ENCODE data around the gene COPZ2.
"Not testable (repeated sequence)": the region's sequence is repeated elsewhere in the genome, so short reads cannot be mapped to it uniquely, and the experiment has no call there.

The COPZ2 gene

DNA sequence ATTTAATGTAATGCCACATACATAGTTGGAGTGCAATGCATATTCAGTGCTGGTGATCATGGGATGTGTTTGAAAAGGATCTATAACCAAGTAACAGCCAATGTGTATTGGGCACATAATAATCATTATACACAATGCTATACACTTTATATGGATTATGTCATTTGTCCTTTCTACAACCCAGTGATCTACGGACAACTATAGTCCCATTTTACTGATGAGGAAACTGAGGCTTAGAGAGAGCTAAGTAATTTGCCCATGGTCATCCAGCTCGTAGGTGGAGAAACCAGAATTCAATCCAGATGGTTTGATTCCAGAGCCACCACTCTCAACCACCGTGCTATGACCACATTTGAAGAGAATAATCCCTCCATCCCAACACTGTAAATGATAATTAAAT is 27.4 kb downstream of the COPZ2 start:
- no peak for DNase-seq (ENCODE audit: low read depth in 3 of 3, low spot score in 1 of 3)

DNA sequence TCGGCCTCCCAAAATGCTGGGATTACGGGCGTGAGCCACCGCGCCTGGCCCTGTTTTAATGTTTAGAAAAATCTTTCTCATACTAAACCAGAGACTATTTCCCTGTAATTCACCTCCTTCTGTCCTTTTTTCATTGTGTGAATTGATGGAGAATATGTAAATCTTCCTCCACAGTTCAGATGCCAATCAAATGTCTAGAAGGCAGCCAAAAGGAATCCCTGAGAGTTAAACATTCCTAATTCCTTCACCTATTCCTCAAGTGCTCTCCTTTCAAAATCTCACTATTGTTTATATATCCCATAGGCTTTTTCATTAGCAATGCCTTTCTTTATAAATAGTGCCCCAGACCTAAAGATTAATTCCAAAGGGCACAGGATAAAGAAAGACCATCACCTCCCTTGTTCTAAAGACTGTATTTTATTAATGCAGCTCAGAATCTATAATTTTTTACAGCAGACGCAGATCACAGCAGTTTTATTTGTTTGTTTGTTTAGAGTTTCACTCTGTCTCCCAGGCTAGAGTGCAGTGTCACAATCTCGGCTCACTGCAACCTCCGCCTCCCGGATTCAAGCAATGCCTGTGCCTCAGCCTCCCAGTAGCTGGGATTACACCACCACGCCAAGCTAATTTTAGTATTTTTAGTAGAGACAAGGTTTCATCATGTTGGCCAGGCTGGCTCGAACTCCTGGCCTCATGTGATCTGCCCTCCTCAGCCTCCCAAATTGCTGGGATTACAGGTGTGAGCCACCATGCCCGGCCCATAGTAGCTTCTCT is 30.5 kb downstream of the COPZ2 start:
- DNase-seq (ENCODE audit: low read depth in 3 of 3, low spot score in 1 of 3), result no peak

GRCh38 chr17:48004983-48005382 is 32.6 kb downstream of the COPZ2 start:
- DNase-seq (ENCODE audit: low read depth in 3 of 3, low spot score in 1 of 3), result no peak

GRCh38 chr17:48003417-48004151 is 34.0 kb downstream of the COPZ2 start:
- no peak for DNase-seq (ENCODE audit: low read depth in 3 of 3, low spot score in 1 of 3)

- DNase-seq (ENCODE audit: low read depth in 3 of 3, low spot score in 1 of 3), result no peak
These were observed 34.6 kb downstream of the COPZ2 start for GRCh38 chr17:48002916-48003416.

DNA sequence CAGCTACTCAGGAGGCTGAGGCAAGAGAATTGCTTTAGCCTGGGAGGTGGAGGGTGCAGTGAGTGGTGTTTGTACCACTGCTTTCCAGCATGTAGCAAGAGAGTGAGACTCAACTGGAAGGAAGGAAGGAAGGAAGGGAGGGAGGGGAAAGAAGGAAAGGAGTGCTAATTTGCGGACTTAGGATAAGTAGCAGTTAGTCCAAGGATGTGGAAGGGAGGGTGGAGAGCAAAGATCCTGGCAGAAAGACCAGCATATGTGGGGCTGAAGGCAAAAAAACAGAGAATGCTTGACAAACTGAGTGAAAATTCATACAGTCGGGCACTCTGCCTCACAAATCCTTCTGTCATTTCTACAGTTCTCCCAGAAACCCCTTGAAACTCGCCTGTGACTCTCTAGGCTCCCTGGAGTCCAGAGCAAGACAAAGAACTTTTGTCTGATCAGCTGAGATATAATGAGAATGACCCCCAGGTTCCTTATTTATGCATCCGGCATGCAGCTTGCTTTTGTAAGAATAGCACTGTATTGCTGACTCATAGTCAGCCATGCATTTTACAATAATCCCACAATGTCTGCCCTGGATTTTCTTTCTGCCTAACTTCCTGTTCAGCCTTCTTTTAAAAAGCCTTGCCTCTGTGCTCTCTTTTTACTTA is 35.2 kb downstream of the COPZ2 start:
- DNase-seq (ENCODE audit: low read depth in 3 of 3, low spot score in 1 of 3), result no peak

- not testable (repeated sequence) for DNase-seq (ENCODE audit: low read depth in 3 of 3, low spot score in 1 of 3)
These were observed 35.9 kb downstream of the COPZ2 start for GRCh38 chr17:48001657-48002056.

GRCh38 chr17:48001197-48001596 is 36.4 kb downstream of the COPZ2 start:
- no peak for DNase-seq (ENCODE audit: low read depth in 3 of 3, low spot score in 1 of 3)

DNA sequence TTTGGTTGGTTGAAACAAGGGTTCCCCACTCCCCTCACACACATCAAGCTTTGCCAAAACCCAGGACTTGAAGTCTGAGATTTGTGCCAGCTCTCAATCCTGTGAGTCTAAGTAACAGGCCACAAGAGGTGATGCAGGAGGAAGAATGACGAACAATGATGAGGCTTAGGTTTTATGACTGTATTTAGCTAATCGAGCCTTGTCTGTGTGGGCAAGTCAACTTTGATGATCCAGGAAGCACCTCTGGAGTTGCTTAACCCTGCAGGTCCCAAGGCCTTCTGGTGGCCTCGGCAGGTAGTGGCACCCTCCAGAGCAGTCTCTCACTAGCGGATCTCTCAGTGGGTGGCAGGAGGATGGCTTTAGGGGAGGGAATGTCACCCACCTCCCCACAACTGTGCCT is 38.0 kb downstream of the COPZ2 start:
- no peak for DNase-seq (ENCODE audit: low read depth in 3 of 3, low spot score in 1 of 3)

DNA sequence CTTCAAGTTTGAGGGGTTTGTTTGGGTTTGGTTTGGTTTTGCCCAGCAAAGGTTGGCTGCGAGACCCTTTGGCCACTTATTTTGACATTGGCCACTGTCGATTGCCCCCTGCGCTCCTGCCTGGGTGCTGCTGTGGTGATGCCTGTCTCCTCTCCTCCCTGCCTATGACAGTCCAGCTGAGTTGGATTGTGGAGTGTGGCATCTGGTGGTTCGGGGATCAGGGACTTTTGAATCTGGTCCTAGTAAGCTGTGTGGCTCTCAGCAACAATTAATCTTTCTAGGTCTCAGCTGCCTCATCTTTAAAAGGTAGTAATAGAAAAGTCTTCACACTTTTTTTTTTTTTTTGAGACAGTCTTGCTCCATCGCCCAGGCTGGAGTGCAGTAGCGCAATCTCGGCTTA is 39.6 kb downstream of the COPZ2 start:
- DNase-seq (ENCODE audit: low read depth in 3 of 3, low spot score in 1 of 3), result no peak

GRCh38 chr17:47997586-47997985 is 40.0 kb downstream of the COPZ2 start:
- no peak for DNase-seq (ENCODE audit: low read depth in 3 of 3, low spot score in 1 of 3)

DNA sequence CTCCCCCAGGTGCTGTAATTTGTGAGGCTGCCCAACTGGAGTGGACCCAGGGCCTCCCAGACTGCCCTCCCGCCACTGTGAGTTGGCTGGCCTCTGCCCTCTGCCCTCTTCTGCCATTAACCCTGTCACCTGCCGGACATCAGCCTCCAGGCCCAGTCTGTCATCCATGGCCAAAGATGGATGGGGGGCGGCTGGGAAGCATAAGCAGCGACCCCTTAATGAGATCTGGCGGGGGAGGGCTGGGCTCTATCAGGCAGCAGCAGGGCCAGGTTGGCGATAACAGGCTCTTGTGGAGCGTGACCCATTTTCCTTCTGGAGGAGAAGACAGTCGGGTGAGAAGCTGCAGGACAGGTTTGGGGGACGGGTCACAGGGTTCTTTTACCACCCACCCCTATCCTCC is 41.4 kb downstream of the COPZ2 start:
- DNase-seq (ENCODE audit: low read depth in 3 of 3, low spot score in 1 of 3), result no peak

GRCh38 chr17:47995241-47995935 is 42.2 kb downstream of the COPZ2 start:
- no peak for DNase-seq (ENCODE audit: low read depth in 3 of 3, low spot score in 1 of 3)

GRCh38 chr17:47994724-47995123 is 42.9 kb downstream of the COPZ2 start:
- no peak for DNase-seq (ENCODE audit: low read depth in 3 of 3, low spot score in 1 of 3)

GRCh38 chr17:47993964-47994363 is 43.6 kb downstream of the COPZ2 start:
- no peak for DNase-seq (ENCODE audit: low read depth in 3 of 3, low spot score in 1 of 3)

GRCh38 chr17:47993031-47993564 is 44.5 kb downstream of the COPZ2 start:
- DNase-seq (ENCODE audit: low read depth in 3 of 3, low spot score in 1 of 3), result no peak

GRCh38 chr17:47992216-47992615 is 45.4 kb downstream of the COPZ2 start:
- DNase-seq (ENCODE audit: low read depth in 3 of 3, low spot score in 1 of 3), result no peak

DNA sequence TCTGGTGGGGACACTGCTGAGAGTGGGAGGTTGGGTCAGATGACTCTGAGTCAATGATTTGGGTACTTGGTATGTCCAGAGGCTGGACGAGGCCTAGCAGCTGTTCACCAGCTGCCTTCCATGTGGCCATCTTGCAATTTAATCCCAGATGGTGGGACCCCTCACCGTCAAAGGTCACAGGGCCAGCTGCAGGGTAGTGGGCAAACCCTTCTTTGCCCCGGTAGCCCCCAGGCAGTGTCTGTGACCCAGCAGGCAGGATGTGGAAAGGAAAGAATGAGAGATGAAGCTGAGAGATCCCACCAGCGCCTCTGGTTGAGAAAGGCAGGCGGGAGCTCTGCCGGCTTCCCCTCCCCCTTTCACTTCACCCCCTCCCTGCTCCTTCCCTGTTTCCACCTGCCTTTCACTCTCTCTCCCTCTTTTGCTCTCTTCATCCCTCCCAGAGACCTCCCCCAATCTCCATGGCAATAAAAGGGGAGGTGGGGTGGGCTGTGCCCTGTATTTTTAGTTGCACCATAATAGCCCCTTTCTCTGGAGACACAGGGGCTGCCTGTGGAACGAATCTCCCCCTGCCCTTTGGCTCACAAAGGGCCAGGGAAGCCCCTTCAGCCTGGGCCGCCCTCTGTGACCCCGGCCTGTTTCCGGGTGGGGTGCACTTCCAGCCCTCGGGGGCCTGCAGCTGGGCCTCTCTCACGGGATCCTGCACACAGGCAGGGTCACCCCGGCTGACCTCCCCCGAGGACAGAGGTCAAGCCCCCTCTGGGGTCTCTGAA is 46.5 kb downstream of the COPZ2 start:
- no peak for DNase-seq (ENCODE audit: low read depth in 3 of 3, low spot score in 1 of 3)

- DNase-seq (ENCODE audit: low read depth in 3 of 3, low spot score in 1 of 3), result no peak
These were observed 47.9 kb downstream of the COPZ2 start for GRCh38 chr17:47989700-47990099.

- no peak for DNase-seq (ENCODE audit: low read depth in 3 of 3, low spot score in 1 of 3)
These were observed 48.4 kb downstream of the COPZ2 start for GRCh38 chr17:47989159-47989558.
